ENCODE results near the gene GFPT1. TPM values are rescaled to one million over a fixed set of nuclear protein-coding genes. Genes with fewer than 3 reads are reported as not detected.

The GFPT1 gene
- total and polyA plus RNA-seq, 12 donors: 5.5 to 96.5 (median 29.0) TPM

DNA sequence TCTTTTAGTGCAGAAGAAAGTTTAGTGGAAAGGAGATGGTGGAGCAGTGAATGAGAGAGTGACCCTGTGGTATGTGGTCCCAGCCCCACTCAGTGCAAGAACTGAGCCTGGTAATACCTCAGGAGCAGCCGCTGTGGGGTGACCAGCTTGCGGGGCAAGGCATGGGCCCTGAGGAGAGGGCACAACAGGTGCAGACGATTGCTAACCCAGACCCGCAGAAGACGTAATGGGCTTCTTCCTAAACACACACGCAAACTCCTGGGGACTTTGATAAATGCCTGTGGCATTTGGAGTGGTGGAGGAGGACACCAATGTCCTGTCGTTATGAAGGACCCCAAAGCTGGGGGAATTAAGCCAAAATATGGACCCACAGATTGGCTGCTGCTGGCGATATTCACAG, 78.7 kb downstream of the GFPT1 start:
- WGBS, 4 donors: 89 to 93% (median 91%) methylated on average over 8 of the region's 8 CpGs
- H3K27ac ChIP-seq: peak overlapping the region in 2 of 5 donors; percentile 58 to 64
- no peaks in the 10 kb centered on the region for H3K36me3 ChIP-seq (replicated peaks in 1 of 2)
- H3K4me3 ChIP-seq: no peak overlapping the region
- peaks cover 8 to 20% of the 10 kb centered on the region in 2 donors for H3K4me1 ChIP-seq (replicated peaks in 1 of 2)
- intact Hi-C loops (cut with DNase I): loop anchor here (5.0 to 10.0 kb wide), 3 partner anchors 281 to 364 kb away; partner anchors contain the start of gene ANTXR1 (in 1 of the 2)
- H3K27me3 ChIP-seq: no peaks in the 10 kb centered on the region
- DNase-seq: no peak
- TF ChIP-seq POLR2A (IDR thresholded peaks at IDR 0.05): no peak
- TF ChIP-seq, protein P1, sequence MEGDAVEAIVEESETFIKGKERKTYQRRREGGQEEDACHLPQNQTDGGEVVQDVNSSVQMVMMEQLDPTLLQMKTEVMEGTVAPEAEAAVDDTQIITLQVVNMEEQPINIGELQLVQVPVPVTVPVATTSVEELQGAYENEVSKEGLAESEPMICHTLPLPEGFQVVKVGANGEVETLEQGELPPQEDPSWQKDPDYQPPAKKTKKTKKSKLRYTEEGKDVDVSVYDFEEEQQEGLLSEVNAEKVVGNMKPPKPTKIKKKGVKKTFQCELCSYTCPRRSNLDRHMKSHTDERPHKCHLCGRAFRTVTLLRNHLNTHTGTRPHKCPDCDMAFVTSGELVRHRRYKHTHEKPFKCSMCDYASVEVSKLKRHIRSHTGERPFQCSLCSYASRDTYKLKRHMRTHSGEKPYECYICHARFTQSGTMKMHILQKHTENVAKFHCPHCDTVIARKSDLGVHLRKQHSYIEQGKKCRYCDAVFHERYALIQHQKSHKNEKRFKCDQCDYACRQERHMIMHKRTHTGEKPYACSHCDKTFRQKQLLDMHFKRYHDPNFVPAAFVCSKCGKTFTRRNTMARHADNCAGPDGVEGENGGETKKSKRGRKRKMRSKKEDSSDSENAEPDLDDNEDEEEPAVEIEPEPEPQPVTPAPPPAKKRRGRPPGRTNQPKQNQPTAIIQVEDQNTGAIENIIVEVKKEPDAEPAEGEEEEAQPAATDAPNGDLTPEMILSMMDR (IDR thresholded peaks at IDR 0.05): no peak
- H3K9me3 ChIP-seq (replicated peaks in 1 of 3): no peaks in the 10 kb centered on the region

DNA sequence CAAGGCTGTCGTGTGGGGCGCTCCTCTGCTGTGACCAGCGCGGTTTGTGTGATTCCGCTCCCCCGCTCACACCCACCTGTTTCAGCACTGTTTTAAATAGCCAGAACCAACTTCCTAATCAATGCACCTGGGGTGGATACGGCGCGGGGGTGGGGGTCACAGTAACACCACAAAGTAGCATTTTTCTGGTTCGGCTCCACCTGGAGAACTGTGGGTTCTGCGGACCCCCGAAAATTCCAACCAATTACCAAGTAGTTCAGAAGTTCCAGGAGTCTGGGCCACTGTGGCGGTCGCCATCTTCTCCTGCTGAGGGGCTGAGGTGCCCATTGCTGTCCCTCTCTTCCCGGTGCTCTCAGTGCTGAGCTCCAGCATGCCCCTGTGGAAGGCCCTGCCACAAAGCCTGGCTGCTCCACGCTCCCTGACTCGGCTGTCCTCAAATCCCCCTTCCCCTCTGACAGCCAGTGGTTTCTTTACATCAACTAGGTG, 79.4 kb downstream of the GFPT1 start:
- intact Hi-C loops (cut with DNase I): loop anchor here (5.0 to 10.0 kb wide), 3 partner anchors 280 to 363 kb away; partner anchors contain the start of gene ANTXR1 (in 1 of the 2)
- 31 to 59% (median 42%) methylated on average over 11 to 17 of the region's 17 CpGs for WGBS, 4 donors
- peak overlapping the region in 1 of 4 donors; percentile 77 for H3K4me3 ChIP-seq
- H3K27me3 ChIP-seq: no peaks in the 10 kb centered on the region
- no peaks in the 10 kb centered on the region for H3K36me3 ChIP-seq (replicated peaks in 1 of 2)
- DNase-seq: no peak
- peak overlapping the region in 2 of 5 donors; percentile 73 to 83 for H3K27ac ChIP-seq
- peaks cover 8 to 20% of the 10 kb centered on the region in 2 donors for H3K4me1 ChIP-seq (replicated peaks in 1 of 2)
- H3K9me3 ChIP-seq (replicated peaks in 1 of 3): no peaks in the 10 kb centered on the region
- no peak for TF ChIP-seq POLR2A (IDR thresholded peaks at IDR 0.05)
- TF ChIP-seq, protein P1 (IDR thresholded peaks at IDR 0.05): peak in 1 of 6 experiments; percentile 4

DNA sequence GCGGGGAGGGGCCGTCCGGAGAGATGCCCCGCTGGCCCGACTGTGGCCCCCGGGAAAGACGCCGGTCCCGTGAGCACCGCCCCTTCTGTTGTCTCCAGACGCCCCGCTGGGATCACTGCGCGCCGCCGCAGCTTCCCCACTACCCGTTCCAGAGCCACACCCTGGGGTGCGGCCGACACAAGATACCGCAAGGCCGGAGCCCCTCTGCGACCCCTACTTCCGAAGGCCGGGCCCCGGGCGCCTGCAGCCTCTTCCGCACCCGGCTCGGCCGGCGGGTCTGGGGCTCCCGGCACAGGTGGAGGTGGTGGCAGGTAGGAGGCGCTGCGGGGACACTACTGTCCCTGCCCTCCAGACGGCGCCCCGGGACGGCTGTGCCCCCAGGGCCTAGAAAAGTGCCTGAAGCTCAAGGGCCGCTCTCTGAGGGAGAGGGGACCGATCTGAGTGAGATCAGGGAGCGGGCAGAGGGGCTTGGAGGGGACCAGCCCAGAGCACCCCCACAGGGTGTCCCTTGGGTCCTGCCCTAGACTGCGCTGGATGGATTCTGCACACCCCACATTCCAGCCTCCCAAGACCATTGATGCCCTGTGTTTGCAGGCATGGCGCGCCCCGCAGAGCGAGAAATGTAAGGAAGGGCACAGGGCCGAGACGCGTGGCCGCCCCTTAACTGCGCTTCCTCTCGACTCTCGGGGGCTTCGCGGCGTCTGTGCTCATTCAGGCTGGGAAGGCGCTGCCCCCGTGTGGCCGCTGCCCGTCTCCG, 80.0 kb downstream of the GFPT1 start:
- H3K9me3 ChIP-seq (replicated peaks in 1 of 3): no peaks in the 10 kb centered on the region
- peak; percentile 76 to 92 (median 85) for DNase-seq

More for the DNA sequence above, 80.0 kb downstream of the GFPT1 start:
- Histone ChIP-seq H3K27ac (peak overlapping the region in 4 of 5 donors; percentile 7 to 83 (median 74)), H3K36me3 (replicated peaks in 1 of 2) (no peaks in the 10 kb centered on the region), H3K27me3 (no peaks in the 10 kb centered on the region), H3K4me3 (peak overlapping the region; percentile 38 to 80 (median 76)), H3K4me1 (replicated peaks in 1 of 2) (peaks cover 8 to 20% of the 10 kb centered on the region in 2 donors)
- TF ChIP-seq, protein P1 (IDR thresholded peaks at IDR 0.05): peak; percentile 68 to 96 (median 88)
- no peak for TF ChIP-seq POLR2A (IDR thresholded peaks at IDR 0.05)
- WGBS, 4 donors: 0 to 3% (median 1%) methylated on average over 7 to 61 of the region's 61 CpGs
- intact Hi-C loops (cut with DNase I): loop anchor here (5.0 to 10.0 kb wide), 3 partner anchors 280 to 362 kb away; partner anchors contain the start of gene ANTXR1 (in 1 of the 2)

All from adrenal gland (tissue), 12 donors.